ENCODE measurements around the gene MED13L.

Gene MED13L

GRCh38 chr12:116280595-116281290 lies 3.2 kb upstream of the MED13L start:
- Histone ChIP-seq H3K79me2 (ENCODE audit: insufficient read depth, low read length) (no peaks in the 10 kb centered on the region; the same call in 1 of the 2 replicates), H3K27ac (ENCODE audit: low read depth, low read length) (no peak overlapping the region), H3K27me3 (ENCODE audit: low read length) (no peaks in the 10 kb centered on the region), H3K9me3 (ENCODE audit: insufficient read depth, low read length) (no peaks in the 10 kb centered on the region), H3F3A (ENCODE audit: insufficient read depth) (no peaks in the 10 kb centered on the region), H3K9me2 (replicated peaks; ENCODE audit: insufficient read depth, low read length) (no peaks in the 10 kb centered on the region), H4K20me1 (ENCODE audit: low read depth, low read length) (peaks cover under 1% of the 10 kb centered on the region; the same call in 1 of the 2 replicates), H2AFZ (ENCODE audit: low read depth, low read length, severe bottlenecking) (no peak overlapping the region), H3K4me3 (ENCODE audit: insufficient read depth, low read length, poor library complexity, severe bottlenecking) (no peak overlapping the region), H3K9ac (ENCODE audit: low read length) (no peak overlapping the region), H3K36me3 (ENCODE audit: low read length) (no peaks in the 10 kb centered on the region), H3K4me2 (ENCODE audit: low read depth, low read length, poor library complexity, severe bottlenecking) (no peak overlapping the region)
- TF ChIP-seq CTCF (IDR thresholded peaks at IDR 0.05; ENCODE audit: insufficient read depth, low read length, poor library complexity, severe bottlenecking) (no peak), EZH2phosphoT487 (conservative IDR thresholded peaks at IDR 0.05; ENCODE audit: low read length) (no peak)

GRCh38 chr12:116278667-116279066 lies 1.2 kb upstream of the MED13L start:
- TF ChIP-seq EZH2phosphoT487 (conservative IDR thresholded peaks at IDR 0.05; ENCODE audit: low read length) (no peak), CTCF (IDR thresholded peaks at IDR 0.05; ENCODE audit: insufficient read depth, low read length, poor library complexity, severe bottlenecking) (no peak)
- H3K9ac ChIP-seq (ENCODE audit: low read length): no peak overlapping the region
- H3K9me2 ChIP-seq (replicated peaks; ENCODE audit: insufficient read depth, low read length): no peaks in the 10 kb centered on the region
- H3K27ac ChIP-seq (ENCODE audit: low read depth, low read length): no peak overlapping the region
- H3K9me3 ChIP-seq (ENCODE audit: insufficient read depth, low read length): no peaks in the 10 kb centered on the region
- H3F3A ChIP-seq (ENCODE audit: insufficient read depth): no peaks in the 10 kb centered on the region
- H3K79me2 ChIP-seq (ENCODE audit: insufficient read depth, low read length): peaks cover 16% of the 10 kb centered on the region
- no peak overlapping the region for H3K4me2 ChIP-seq (ENCODE audit: low read depth, low read length, poor library complexity, severe bottlenecking)
- H3K4me3 ChIP-seq (ENCODE audit: insufficient read depth, low read length, poor library complexity, severe bottlenecking): no peak overlapping the region
- H2AFZ ChIP-seq (ENCODE audit: low read depth, low read length, severe bottlenecking): no peak overlapping the region
- peaks cover 17% of the 10 kb centered on the region for H4K20me1 ChIP-seq (ENCODE audit: low read depth, low read length)
- no peaks in the 10 kb centered on the region for H3K36me3 ChIP-seq (ENCODE audit: low read length)
- no peaks in the 10 kb centered on the region for H3K27me3 ChIP-seq (ENCODE audit: low read length)

GRCh38 chr12:116278279-116278626 lies 760 bp upstream of the MED13L start:
- TF ChIP-seq EZH2phosphoT487 (conservative IDR thresholded peaks at IDR 0.05; ENCODE audit: low read length) (no peak), CTCF (IDR thresholded peaks at IDR 0.05; ENCODE audit: insufficient read depth, low read length, poor library complexity, severe bottlenecking) (no peak)
- Histone ChIP-seq H2AFZ (ENCODE audit: low read depth, low read length, severe bottlenecking) (peak overlapping the region; percentile 66), H3K9ac (ENCODE audit: low read length) (peak overlapping the region; percentile 65), H3K9me3 (ENCODE audit: insufficient read depth, low read length) (no peaks in the 10 kb centered on the region), H3K9me2 (replicated peaks; ENCODE audit: insufficient read depth, low read length) (no peaks in the 10 kb centered on the region), H3K27ac (ENCODE audit: low read depth, low read length) (no peak overlapping the region), H3K4me2 (ENCODE audit: low read depth, low read length, poor library complexity, severe bottlenecking) (peak overlapping the region; percentile 61), H4K20me1 (ENCODE audit: low read depth, low read length) (peaks cover 20% of the 10 kb centered on the region), H3K27me3 (ENCODE audit: low read length) (no peaks in the 10 kb centered on the region), H3F3A (ENCODE audit: insufficient read depth) (no peaks in the 10 kb centered on the region), H3K36me3 (ENCODE audit: low read length) (no peaks in the 10 kb centered on the region), H3K79me2 (ENCODE audit: insufficient read depth, low read length) (peaks cover 20% of the 10 kb centered on the region), H3K4me3 (ENCODE audit: insufficient read depth, low read length, poor library complexity, severe bottlenecking) (peak overlapping the region; percentile 49)

Data from SU-DHL-6 (cell line).